H9 (cell line): Measurements from ENCODE around the gene RNF208. TPM values are rescaled to one million over a fixed set of nuclear protein-coding genes. Genes with fewer than 3 reads are reported as not detected.

Experiments used
- DNase-seq: peaks from one replicate; pipeline ENCODE4 v3.0.0-alpha.2; 2017
- H2AFZ ChIP-seq: one replicate; pipeline ENCODE4 v1.6.1; 2013; ENCODE audit warnings: mild to moderate bottlenecking, low read length, control low read depth, moderate library complexity
- H2AK5ac ChIP-seq: 2 replicates; pipeline ENCODE4 v1.6.1; 2013; ENCODE audit warnings: low read length, control low read depth, mixed read lengths; ENCODE audit not compliant: insufficient read length
- H2BK120ac ChIP-seq: one replicate; pipeline ENCODE4 v1.6.1; 2013; ENCODE audit warnings: low read depth, mild to moderate bottlenecking, low read length, control low read depth, inconsistent platforms; ENCODE audit not compliant: poor library complexity, severe bottlenecking
- H2BK12ac ChIP-seq: 2 replicates; pipeline ENCODE4 v1.6.1; 2013; ENCODE audit warnings: low read length, control low read depth, mixed read lengths, low read depth; ENCODE audit not compliant: insufficient read length
- H2BK15ac ChIP-seq: 2 replicates; pipeline ENCODE4 v1.6.1; 2013; ENCODE audit warnings: low read depth, low read length, control low read depth
- H2BK20ac ChIP-seq: one replicate; pipeline ENCODE4 v1.6.1; 2013; ENCODE audit warnings: low read depth, mild to moderate bottlenecking, low read length, control low read depth, inconsistent platforms; ENCODE audit not compliant: poor library complexity, severe bottlenecking
- H2BK5ac ChIP-seq: 2 replicates; pipeline ENCODE4 v1.6.1; 2013; ENCODE audit warnings: low read length, control low read depth, mixed read lengths; ENCODE audit not compliant: insufficient read length
- H3K14ac ChIP-seq: 2 replicates; pipeline ENCODE4 v1.6.1; 2013; ENCODE audit warnings: low read length, control low read depth; ENCODE audit not compliant: insufficient read depth
- H3K18ac ChIP-seq: 2 replicates; pipeline ENCODE4 v1.6.1; 2013; ENCODE audit warnings: low read depth, mild to moderate bottlenecking, mixed read lengths, low read length, control low read depth; ENCODE audit not compliant: insufficient read length
- H3K23ac ChIP-seq: 2 replicates; pipeline ENCODE4 v1.6.1; 2013; ENCODE audit warnings: low read length, control low read depth, mixed read lengths, low read depth; ENCODE audit not compliant: insufficient read length
- H3K23me2 ChIP-seq: 2 replicates; pipeline ENCODE4 v1.6.1; 2013; ENCODE audit warnings: low read depth, mild to moderate bottlenecking, mixed read lengths, low read length, control low read depth; ENCODE audit not compliant: insufficient read length, poor library complexity, severe bottlenecking
- H3K27ac ChIP-seq: 2 replicates; pipeline ENCODE4 v1.5.1; 2013; ENCODE audit warnings: low read length, control low read depth, mixed read lengths, low read depth; ENCODE audit not compliant: insufficient read length
- H3K27me3 ChIP-seq: 2 replicates; pipeline ENCODE4 v1.6.1; 2013; ENCODE audit warnings: low read length, control low read depth, inconsistent platforms; ENCODE audit not compliant: insufficient read depth
- H3K4ac ChIP-seq: 2 replicates; pipeline ENCODE4 v1.6.1; 2013; ENCODE audit warnings: low read depth, mild to moderate bottlenecking, control low read depth, inconsistent platforms, low read length, moderate library complexity
- H3K4me1 ChIP-seq: 2 replicates; pipeline ENCODE4 v1.6.1; 2013; ENCODE audit warnings: low read length, control low read depth, inconsistent platforms; ENCODE audit not compliant: insufficient read depth
- H3K4me2 ChIP-seq: 2 replicates; pipeline ENCODE4 v1.6.1; 2013; ENCODE audit warnings: low read length, control low read depth, mixed read lengths; ENCODE audit not compliant: insufficient read length, insufficient read depth
- H3K56ac ChIP-seq: 2 replicates; pipeline ENCODE4 v1.6.1; 2013; ENCODE audit warnings: low read depth, mild to moderate bottlenecking, mixed read lengths, low read length, control low read depth; ENCODE audit not compliant: insufficient read length
- H3K79me1 ChIP-seq: 2 replicates; pipeline ENCODE4 v1.6.1; 2013; ENCODE audit warnings: low read depth, mild to moderate bottlenecking, moderate library complexity, low read length, control low read depth, inconsistent platforms; ENCODE audit not compliant: insufficient read depth, poor library complexity, severe bottlenecking
- H3K79me2 ChIP-seq: 2 replicates; pipeline ENCODE4 v1.6.1; 2013; ENCODE audit warnings: low read length, control low read depth, inconsistent platforms; ENCODE audit not compliant: insufficient read depth
- H3K9ac ChIP-seq: 2 replicates; pipeline ENCODE4 v1.6.1; 2013; ENCODE audit warnings: low read length, control low read depth, mixed read lengths; ENCODE audit not compliant: insufficient read length; ENCODE audit errors: extremely low read depth
- H3K9me3 ChIP-seq: one replicate; pipeline ENCODE4 v1.6.1; 2013; ENCODE audit warnings: low read depth, low read length, inconsistent platforms; ENCODE audit not compliant: control insufficient read depth
- H3T11ph ChIP-seq: one replicate; pipeline ENCODE4 v1.6.1; 2013; ENCODE audit warnings: mild to moderate bottlenecking, low read length, control low read depth, inconsistent platforms
- H4K20me1 ChIP-seq: one replicate; pipeline ENCODE4 v1.6.1; 2013; ENCODE audit not compliant: control insufficient read depth, insufficient read length, insufficient read depth
- H4K5ac ChIP-seq: 2 replicates; pipeline ENCODE4 v1.6.1; 2013; ENCODE audit warnings: low read depth, mild to moderate bottlenecking, mixed read lengths, low read length, control low read depth; ENCODE audit not compliant: insufficient read length
- H4K8ac ChIP-seq: replicated peaks from 2 replicates; pipeline ENCODE4 v1.6.1; 2013; ENCODE audit warnings: low read length, control low read depth, mixed read lengths, low read depth; ENCODE audit not compliant: insufficient read length
- H4K91ac ChIP-seq: 2 replicates; pipeline ENCODE4 v1.6.1; 2013; ENCODE audit warnings: low read depth, mild to moderate bottlenecking, moderate library complexity, mixed read lengths, low read length, control low read depth; ENCODE audit not compliant: insufficient read length
- H3K27ac Mint-ChIP-seq, 3 experiments: 2 replicates in 2 of 3; 3 replicates in 1 of 3; pipeline ENCODE4 v1.8.0; 2020 to 2021; ENCODE audit warnings: mixed read lengths in 3 of 3, mild to moderate bottlenecking in 1 of 3, moderate library complexity in 1 of 3
- H3K27me3 Mint-ChIP-seq: 2 replicates; pipeline ENCODE4 v1.8.0; 2021; ENCODE audit warnings: low read depth, mild to moderate bottlenecking, moderate library complexity, mixed read lengths
- H3K36me3 Mint-ChIP-seq, 3 experiments: 2 replicates in 2 of 3; 3 replicates in 1 of 3; pipeline ENCODE4 v1.8.0; 2020 to 2021; ENCODE audit warnings: low read depth in 3 of 3, mixed read lengths in 3 of 3; ENCODE audit not compliant: insufficient read depth in 1 of 3
- H3K4me1 Mint-ChIP-seq, 2 experiments: 2 replicates each; pipeline ENCODE4 v1.8.0; 2020; ENCODE audit warnings: mixed read lengths in 2 of 2
- H3K4me3 Mint-ChIP-seq, 2 experiments: 2 replicates in 1 of 2; 3 replicates in 1 of 2; pipeline ENCODE4 v1.8.0; 2020 to 2021; ENCODE audit warnings: mild to moderate bottlenecking in 2 of 2, mixed read lengths in 2 of 2, moderate library complexity in 1 of 2
- H3K9me3 Mint-ChIP-seq, 2 experiments: 2 replicates in 1 of 2; 3 replicates in 1 of 2; pipeline ENCODE4 v1.8.0; 2020; ENCODE audit warnings: mild to moderate bottlenecking in 2 of 2, mixed read lengths in 2 of 2, moderate library complexity in 1 of 2
- WGBS: extraction: QIAGEN DNeasy Blood & Tissue Kit; methylation state at CpG from one replicate; pipeline ENCODE4 v1.1.7; 2013; ENCODE audit warnings: missing lambda C conversion rate, low lambda C conversion rate, mixed read lengths; ENCODE audit not compliant: insufficient read length; ENCODE audit errors: extremely low coverage; 5-methylcytosine and 5-hydroxymethylcytosine counted together
- total RNA-seq: library from RNA; stranded (reverse); gene quantifications from 2 replicates; pipeline ENCODE4 v1.2.1, GENCODE V29; 2021
- TF ChIP-seq, protein P1 (sequence below): fragments of 200-600 bp; sonication (generic); conservative IDR thresholded peaks from 3 replicates; pipeline ENCODE4 v1.8.0; 2021; ENCODE audit warnings: antibody characterized with exemption, mild to moderate bottlenecking

RNF208 gene
- total RNA-seq, 1 experiment from 2014 or later: 7.7 TPM

DNA sequence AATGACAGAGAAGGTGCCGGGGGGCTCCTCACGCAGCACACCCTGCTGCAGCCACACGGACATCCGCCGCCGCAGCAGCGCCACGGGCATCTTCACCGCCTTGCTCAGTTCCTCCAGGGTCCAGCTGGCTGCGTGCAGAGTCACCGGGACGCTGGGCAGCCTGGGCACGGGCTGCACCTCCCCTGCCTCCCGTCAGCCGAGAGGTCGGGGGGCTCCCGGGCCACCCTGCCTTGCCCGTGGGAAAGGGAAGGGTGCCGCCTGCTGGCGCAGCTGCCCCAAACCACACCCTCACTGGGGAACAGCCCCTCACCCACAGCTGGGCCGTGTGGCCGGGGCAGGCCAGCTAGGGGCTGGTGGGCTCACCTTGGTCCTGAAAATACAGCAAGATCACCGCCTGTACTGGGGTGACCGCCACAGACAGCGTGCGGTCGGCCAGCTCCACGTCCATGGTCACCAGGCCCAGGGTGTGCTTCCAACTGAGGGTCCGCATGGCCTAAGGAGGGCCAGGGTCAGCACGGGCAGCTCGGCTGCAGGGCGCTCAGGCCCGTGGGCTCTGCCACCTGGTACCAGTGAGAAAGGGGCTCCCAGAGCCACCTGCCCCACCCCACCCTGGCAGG, 46.6 kb downstream of the RNF208 start:
- Histone ChIP-seq H4K20me1 (no peaks in the 10 kb centered on the region), H3K23me2 (no peaks in the 10 kb centered on the region), H4K8ac (no peak overlapping the region), H3K56ac (no peak overlapping the region), H3K14ac (no peak overlapping the region), H3K79me2 (no peaks in the 10 kb centered on the region), H3K9me3 (no peaks in the 10 kb centered on the region), H4K91ac (no peak overlapping the region), H4K5ac (no peak overlapping the region), H2BK120ac (no peak overlapping the region), H3K9ac (no peak overlapping the region), H3K79me1 (no peaks in the 10 kb centered on the region), H3K27ac (no peak overlapping the region), H3K23ac (no peak overlapping the region), H2BK15ac (no peak overlapping the region), H3T11ph (no peak overlapping the region), H3K4me2 (no peak overlapping the region), H3K18ac (no peak overlapping the region), H2AK5ac (no peak overlapping the region), H3K27me3 (peaks cover 3% of the 10 kb centered on the region; the same call in 1 of the 2 replicates), H3K4me1 (no peaks in the 10 kb centered on the region), H2BK20ac (no peak overlapping the region), H2BK12ac (no peak overlapping the region), H2AFZ (no peak overlapping the region), H3K4ac (no peak overlapping the region), H2BK5ac (no peak overlapping the region)
- peak; percentile 59 for DNase-seq
- peaks cover 2 to 9% of the 10 kb centered on the region in 2 experiments for H3K4me1 Mint-ChIP-seq
- peaks cover 2 to 14% (median 5%) of the 10 kb centered on the region in 3 experiments; a peak in 5 of 7 replicates for H3K36me3 Mint-ChIP-seq
- TF ChIP-seq, protein P1, sequence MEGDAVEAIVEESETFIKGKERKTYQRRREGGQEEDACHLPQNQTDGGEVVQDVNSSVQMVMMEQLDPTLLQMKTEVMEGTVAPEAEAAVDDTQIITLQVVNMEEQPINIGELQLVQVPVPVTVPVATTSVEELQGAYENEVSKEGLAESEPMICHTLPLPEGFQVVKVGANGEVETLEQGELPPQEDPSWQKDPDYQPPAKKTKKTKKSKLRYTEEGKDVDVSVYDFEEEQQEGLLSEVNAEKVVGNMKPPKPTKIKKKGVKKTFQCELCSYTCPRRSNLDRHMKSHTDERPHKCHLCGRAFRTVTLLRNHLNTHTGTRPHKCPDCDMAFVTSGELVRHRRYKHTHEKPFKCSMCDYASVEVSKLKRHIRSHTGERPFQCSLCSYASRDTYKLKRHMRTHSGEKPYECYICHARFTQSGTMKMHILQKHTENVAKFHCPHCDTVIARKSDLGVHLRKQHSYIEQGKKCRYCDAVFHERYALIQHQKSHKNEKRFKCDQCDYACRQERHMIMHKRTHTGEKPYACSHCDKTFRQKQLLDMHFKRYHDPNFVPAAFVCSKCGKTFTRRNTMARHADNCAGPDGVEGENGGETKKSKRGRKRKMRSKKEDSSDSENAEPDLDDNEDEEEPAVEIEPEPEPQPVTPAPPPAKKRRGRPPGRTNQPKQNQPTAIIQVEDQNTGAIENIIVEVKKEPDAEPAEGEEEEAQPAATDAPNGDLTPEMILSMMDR: peak; percentile 56
- H3K27me3 Mint-ChIP-seq: peaks cover 54% of the 10 kb centered on the region
- no peak overlapping the region for H3K27ac Mint-ChIP-seq
- no CpG with 5 or more reads among the region's 33 CpGs for WGBS
- H3K4me3 Mint-ChIP-seq: peak overlapping the region in 1 of 2 experiments; percentile 21; a peak in 1 of 5 replicates
- H3K9me3 Mint-ChIP-seq: no peaks in the 10 kb centered on the region
